ENCODE measurements around the gene SHH.
"Not testable (repeated sequence)": the region's sequence is repeated elsewhere in the genome, so short reads cannot be mapped to it uniquely, and the experiment has no call there.

SHH gene

DNA sequence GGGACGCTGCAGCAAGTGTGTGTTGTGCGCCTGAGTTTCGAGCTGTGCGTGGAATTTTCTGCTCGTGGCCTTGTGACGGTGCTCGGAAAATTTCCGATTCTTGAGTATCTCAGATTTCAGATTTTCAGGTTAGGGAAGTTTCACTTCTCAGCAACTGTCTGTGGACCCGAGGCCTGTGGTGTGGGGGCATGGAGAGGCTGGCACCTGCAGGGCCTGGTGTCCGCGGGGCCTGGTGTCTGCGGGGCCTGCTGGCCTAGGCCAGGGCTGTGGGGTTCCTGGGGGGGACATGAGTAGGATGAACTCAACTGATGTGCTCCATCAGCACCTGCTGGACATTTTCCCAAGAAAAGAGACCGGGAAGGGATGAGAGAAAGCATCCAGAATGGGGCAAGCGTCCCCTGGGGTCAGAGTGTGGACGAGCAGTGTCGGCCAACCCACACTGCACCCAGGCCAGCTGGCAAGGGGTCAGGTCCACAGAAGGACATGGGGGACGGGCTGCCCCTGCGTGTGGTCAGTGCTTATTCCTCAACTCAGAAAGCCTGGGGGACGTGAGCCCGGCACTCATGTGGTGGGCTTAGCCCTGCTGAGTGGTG is 31.3 kb upstream of the SHH start:
- DNase-seq: no peak

DNA sequence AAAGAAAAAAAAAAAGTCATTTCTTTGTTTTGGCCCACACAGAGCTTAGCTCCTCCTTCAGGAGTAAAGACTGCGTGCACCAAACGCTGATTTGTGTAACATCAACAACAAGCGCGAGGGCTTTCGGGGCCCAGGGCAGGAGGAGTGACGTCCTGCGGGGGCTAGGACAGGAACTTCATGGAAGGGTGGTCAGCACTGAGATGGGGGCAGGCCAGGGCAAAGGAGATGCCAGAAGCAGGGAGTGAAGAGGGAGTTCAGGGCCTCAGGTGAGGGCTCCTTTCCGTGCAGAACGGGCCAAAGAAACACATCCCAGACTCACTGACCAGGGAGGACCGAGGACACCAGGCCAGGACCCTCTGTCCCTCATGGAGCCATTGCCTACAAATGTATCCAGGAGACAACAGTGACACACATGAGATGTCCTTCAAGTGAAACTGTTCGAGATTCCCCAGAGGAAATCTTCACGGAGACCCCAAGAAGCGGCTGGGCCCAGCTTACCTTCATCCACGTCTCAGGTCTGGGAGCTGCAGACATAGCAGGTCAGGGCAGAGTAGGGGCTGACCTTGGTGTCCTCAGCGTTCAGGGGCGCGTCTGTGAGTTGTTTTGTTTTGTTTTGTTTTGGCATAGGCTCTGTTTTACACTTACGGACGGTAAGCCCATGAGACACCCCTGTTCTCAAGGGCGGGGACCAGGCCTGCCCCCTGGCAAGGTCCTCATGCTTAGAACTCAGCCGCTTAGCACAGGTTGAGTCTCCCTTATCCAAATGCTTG is 30.4 kb upstream of the SHH start:
- no peak for DNase-seq

DNA sequence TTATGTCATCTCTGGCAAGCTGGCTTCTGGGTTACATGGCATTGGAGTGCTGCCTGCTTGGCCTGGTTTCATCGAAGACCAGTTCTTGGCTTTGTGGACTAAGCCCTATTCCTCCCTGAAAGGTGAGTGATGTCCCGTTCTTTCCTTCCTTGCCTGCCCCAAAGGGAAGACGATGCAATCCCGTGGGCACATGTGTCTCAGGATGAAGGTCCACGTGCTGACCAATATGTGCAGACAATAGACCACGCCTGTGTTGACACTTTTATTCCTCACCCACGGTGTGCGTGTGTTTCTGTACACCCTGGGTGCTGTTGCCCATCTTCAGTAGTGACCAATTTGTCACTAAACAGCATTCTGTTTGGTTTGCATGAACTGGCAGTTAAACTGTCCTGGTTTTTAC is 28.6 kb upstream of the SHH start:
- no peak for DNase-seq

DNA sequence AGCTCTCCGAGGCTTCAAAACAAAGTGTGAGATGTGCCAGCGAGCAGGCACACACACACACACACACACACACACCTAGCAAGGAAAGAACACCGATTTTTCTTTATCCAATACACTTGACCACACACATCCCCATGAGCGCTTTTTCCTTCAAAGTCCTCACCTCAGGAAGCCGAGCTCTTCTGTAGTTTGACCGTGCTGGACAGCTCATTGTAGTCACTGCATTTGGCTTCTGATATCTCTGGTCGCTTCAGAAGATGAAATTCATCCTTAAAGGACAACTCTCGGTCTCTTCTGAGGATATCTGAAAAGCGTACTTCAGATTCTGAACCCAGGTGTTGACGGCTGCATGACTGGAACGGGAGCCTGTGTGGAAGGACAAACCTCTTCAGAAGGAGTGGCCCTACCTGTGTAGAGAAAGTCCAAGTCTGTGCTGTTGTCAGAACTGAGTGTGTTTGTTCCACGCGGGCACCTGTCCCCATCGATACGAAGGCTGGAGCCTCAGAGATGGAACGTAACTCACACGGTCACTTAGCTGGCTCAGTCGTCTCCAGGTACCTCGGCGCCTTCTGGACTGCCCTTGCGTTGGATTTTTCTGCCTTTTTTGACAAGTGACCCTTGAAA is 28.1 kb upstream of the SHH start:
- no peak for DNase-seq

DNA sequence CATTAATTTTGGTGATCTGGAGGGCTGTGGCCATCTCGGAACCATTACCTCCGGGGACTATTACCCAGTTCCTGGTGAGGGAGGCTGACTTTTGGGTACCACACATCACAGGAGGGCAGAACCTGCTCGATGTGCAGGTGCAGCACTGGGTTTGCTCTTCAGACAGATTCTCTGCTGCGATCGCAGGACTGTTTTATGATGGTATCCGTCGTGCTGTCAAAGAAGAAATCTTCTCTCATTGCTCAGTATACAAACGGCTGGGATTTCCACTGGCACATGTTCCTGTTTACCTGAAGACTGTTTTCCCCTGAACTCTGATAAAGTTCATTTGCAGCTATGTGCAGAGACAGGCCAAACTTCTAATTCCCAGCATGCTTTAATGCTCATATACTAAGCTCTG is 27.2 kb upstream of the SHH start:
- DNase-seq: no peak

DNA sequence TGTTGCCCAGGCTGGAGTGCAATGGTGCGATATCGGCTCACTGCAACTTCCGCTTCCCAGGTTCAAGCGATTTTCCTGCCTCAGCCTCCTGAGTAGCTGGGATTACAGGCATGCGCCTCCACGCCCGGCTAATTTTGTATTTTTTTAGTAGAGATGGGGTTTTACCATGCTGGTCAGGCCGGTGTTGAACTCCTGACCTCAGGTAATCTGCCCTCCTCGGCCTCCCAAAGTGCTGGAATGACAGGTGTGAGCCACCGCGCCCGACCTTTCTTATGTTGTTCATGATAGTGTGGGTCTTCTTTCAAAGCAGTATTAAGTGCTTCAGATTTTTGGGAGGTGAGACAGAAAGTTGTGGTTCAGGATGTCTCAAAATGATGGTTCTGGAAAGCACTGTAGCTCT is 26.0 kb upstream of the SHH start:
- not testable (repeated sequence) for DNase-seq

DNA sequence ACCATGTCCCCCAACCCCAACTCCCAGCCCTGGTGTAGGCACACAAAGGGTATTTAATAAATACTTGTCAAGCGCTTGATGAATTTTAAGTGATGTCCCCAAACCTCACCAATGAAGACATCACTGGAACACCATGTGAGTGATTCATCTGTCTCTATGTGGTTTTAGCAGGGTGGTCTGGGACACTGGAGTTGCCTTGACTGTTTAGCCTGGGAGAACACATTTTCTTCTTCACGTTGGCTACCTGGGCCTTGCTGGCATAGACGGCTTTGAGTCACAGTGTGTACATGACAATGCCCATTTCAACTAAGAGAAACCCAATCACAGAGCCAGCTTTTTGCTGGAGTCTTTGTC is 24.8 kb upstream of the SHH start:
- DNase-seq: no peak

DNA sequence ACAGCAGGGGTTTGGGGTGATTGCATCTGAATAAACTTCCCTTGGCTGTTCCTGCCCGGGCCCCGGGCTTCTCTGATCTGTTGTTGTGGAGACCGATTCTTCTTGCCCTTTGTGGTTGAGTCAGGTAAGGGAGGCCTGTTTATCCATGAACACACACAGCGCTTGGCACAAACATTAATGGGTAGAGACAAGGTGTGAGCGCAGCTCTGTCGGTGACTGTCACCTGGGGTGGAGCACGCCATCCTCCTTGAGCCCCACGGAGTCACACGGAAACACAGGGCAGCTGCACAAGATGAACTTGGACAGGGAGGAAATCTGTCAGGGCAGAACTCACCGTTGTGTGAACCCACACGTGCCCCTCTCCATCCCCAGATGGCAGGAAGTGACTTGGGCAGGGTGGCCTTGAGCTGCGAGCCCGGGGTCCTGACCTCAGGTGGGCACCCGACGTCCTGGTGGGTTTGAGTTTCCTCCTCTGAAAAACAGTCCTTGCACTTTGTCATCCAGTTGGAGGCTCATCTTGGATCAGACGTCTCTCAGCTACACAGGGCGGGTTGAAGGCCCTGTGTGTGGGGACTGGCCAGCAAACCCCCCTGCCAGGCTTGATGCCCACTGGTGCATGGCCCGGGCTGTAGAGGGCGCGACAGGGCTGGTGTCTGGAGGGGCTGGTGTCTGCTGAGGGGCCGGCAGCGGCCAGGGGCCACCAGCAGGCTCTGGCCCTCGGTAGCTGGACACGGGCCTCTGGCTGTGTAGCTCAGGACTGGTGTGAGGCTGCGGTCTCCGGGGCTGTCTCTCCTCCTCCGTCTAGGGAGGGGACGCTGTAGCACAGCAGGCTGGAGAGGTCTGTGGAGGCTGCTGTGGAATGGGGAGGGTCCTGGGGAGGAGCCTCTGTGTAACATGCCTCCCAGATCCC is 24.2 kb upstream of the SHH start:
- no peak for DNase-seq

DNA sequence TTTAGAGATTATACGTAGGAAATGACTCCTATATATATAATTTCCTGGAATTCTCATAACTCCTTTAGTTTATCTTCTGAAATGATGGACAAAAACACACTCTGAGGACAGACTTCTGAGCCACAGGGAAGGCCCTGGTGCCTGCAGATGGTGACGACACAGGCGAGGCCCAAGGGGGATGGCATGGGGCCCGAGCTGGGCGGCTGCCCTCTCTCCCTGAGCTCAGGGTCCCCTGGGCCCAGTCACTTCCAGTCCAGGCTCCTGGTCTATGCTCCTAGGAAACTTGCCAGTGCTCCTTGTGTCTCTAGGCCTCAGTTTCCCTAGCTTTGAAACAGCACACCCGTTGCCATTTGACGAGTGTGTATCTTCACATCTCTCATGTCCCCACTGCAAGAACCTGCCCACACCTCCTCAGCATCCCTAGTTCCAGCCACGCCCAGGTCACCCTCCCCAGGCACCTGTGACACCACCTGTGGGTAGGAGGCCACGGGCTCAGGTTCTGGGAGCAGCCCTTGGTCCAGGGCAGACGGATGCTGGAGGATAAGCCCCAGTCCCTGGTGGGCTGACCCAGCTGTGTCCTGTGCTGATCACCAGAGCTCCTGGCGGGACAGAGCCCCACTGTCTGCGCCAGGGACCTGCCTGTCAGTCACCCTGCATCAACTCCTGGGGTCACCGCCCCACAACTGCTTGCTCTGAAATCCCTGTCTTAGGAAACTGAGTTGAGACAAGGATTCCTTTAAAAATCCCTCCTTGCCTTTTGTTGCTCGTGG is 23.4 kb upstream of the SHH start:
- DNase-seq: no peak

DNA sequence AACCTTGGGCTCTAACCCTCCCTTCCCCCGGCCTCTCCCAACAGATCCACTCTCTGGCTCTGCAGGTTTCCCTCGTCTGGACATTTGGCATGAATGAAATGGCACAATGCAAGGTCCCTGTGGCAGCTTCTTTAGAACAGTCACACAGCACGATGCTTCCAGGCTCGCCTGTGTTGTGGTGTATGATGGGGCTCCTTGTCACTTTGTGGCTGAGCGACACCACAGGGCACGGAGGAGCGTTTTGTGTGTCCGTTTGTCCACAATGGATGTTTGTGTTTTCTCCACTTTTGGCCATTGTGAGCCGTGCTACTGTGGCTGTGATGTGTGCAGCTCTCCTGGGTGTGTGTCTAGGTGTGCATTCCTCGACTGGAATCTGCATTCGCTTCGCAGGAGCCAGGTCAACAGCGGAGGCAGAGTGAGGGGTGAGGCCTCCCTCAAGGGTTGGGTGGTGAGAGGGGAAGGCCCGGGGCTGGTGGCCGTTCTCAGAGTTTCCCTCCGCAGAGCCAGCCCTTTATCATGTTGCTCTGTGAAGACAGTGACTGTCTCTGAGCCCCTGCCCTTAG is 22.3 kb upstream of the SHH start:
- DNase-seq: no peak

DNA sequence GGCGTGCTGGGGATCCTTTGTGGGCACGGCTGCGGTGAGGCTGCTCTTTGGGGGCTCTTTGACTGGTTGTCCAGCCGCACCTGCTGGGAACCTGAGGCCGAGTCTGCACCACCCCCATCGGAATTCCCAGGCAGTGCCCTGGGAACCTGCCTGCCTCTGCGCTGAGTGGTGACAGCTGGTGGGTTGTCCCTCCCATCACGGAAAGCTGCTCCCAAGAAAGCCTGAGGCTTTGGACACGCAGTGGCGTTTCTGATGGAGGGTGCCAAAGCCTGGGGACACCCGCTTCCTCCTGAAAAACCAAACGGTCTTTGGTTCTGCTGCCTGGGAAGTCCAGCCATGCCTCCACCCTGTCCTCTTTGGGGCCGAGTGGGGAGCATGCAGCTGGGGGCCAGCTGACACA is 21.4 kb upstream of the SHH start:
- no peak for DNase-seq

DNA sequence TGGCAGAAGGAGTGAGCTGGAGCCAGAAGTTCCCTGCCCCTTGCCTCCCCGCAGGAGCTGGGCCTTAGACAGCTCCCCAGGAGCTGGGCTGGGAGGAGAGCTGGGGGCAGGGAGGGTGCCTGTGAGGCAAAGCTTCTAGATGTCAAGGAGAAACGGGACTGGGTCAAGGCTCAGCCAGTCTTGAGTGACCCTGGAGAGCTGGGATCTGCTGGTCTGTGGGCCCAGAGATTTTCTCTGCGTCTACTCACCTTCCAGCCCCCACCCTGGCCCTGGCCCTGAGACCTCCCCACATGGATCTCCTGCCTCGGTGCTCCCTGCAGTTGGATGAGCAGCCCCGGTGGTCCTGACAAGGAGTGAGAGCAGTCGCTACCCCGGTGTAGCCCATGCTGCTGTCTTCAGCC is 20.3 kb upstream of the SHH start:
- DNase-seq: no peak

DNA sequence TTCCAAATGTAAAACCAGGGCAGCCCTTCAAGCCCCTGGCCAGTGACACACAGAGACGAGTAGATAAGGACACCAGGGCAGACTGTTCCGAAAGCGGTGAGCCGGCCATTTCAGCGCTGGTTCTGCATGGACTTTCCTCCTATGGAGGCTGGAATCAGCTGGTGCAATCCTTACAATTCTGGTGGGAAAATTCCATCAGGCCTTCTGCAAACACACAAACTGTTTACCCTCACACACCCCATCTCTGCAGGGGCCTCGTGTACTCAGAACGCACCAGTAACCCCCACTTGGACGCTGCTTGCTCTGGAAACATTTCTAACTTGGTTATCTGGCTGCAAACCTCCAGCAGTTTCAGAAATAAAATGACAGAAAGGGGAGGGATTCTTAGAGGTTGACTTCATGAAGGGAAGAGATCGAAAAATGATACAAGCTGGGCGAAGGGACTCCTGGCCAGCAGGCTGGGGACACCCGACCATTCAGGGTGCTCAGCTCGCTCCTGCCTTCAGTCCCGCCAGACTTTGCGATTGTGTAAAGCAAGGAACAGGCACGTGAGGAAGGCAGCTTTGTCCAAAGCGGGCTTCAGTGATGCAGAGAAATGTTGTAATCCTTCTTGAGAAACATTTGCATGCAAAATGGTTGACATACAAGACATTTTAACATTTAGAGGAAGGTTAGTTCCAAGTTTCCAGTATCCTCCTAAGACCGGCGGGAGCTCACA is 19.7 kb upstream of the SHH start:
- DNase-seq: no peak

DNA sequence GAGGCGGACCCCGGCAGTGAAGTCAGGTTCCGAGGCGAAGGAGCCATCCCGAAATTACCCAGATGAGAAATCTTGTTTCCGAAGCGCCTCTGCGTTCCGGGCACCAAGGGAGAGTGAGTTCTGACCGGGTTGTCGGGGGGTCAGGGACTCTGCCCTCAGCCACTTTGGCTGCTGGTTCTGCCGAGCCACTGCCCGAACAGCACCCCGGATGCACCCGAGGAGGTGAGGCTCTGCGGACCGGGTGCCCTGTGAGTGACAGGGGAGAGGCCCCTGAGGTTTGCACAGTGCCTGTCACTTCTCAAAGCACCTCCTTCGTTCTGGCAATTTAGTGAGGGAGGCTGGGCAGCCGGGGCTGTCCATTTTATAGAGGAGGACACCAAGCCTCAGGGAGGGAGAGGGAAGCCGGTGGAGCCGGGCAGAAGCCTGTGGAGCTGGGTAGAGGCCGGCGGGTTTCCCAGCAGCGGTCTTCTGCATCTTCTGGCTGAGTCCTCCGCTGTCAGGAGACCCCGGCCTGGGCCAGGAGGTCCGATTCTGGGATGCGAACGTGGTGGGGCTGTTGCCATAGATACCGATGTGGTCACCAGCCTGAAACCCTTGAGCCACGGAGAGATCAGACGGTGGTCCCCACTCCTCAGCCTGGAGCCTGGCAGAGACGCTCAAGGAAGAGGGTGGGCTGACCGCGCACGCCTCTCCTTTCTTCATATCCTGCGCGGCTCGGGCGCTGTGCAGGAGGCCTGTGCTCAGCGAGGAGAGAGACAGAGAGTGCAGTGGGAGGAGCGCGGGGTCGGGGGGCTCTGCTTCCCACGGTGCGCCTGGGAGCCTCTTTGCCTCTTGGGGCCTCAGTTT is 18.9 kb upstream of the SHH start:
- DNase-seq: no peak

DNA sequence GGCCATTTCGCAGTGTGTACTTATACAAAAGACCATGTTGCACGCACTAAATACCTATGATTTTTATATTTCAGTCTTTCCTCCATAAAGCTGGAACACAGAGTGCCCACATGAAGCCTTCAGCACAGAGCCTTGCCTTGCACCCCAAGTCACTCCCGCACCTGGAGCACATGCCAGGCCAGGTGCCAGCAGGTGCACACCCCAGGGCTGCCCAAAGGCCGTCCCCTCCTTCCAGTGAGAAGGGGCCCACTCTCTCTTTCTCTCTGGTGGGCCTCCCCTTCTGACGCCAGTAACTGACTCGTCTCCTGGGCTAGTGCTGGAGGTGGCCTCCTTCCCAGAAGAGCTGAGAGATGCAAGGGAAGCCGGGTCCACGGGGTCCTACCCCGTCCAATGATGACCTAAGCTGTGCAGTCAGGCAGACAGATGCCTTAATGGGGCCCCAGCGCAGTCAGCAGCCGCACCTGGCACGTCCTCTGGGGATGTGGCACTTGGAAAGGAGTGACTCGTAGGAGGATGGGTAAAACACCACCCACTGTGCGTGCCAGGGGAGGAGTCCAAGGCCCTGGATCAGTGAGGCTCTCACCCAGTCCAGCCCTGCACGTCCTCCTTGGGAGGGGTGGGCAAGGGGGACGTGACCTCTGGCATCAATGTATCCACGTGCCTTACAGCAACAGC is 17.7 kb upstream of the SHH start:
- no peak for DNase-seq

DNA sequence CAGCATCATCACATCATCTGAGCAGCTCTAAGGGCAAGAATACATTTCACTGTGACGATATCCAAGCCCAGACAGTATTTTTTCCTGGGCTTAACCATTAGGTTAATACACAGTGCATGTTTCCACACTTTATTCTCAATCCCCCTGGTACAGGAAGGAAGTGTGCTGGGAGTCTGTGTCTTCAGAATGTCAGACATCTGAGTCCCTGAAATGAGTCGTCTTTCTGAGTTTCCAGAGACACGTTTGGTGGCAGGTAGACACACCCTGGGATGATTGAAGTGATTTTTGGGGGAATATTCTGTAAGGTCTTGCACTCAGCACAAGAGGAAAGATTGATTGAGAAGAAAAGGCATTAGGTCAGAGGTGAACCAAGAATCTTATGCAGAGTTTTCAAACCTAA is 13.1 kb upstream of the SHH start:
- no peak for DNase-seq

DNA sequence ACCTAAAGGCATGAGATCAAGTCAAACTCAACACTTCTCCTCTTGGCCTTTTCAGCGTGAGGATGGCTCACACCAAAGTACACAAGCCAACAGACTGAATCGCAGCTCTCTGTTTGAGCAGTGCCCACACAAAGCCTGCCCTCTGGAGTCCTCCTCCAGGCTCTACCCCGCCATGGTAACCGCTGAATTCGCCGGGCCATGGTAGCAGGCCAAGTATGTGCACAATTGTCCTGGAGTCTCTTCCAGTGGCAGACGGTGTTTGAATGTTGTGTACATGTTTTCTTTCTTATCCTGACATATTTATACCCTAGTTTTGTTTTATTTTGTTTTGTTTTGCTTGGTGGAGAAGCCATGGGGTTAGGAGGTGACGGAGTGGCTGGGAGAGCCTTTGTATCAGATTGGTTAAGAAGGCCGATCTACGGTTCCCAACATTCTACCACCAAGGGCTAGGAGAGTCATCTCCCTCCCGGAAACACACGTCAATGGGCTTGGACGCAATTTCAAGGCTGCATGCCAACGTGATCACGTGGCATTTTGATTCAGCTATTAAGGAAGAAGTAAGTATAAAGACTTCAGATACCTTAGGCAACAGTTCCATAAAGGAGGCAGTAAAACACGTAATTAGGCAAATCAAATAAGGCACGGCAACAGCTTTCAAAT is 12.1 kb upstream of the SHH start:
- peak in 2 of 51 donors; percentile 5 to 22 for DNase-seq

DNA sequence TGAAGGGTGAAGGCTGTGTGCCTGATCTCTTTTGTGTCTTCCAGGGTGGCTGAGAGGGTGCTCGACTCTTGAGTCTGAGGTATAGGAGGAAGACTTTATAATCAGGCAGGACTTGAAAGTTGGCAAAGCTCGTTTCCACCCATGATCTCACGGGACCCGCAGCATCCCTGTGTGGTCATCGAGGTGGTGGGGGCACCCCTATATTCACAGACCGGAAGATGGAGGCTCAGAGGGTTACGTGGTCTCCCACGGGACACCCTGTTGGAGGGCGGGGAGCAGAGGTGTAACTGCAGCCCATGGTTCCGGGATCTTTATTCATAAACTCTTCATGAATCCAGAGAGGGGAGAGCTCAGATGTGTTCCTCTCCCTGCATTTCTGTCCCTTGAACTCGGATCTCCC is 9.6 kb upstream of the SHH start:
- DNase-seq: no peak
